ENCODE results near the gene CNFN. TPM values are rescaled to one million over a fixed set of nuclear protein-coding genes. Genes with fewer than 3 reads are reported as not detected.

The CNFN gene
- total and polyA plus RNA-seq, 2 donors, result 2.4 TPM; not detected in 1

GRCh38 chr19:42360787-42361544, 29.1 kb downstream of the CNFN start:
- no peaks in the 10 kb centered on the region for H3K4me1 ChIP-seq (ENCODE audit: insufficient read depth)
- DNase-seq (ENCODE audit: extremely low spot score), result no peak
- peaks cover 3% of the 10 kb centered on the region for H3K36me3 ChIP-seq (ENCODE audit: insufficient read depth)
- no peak overlapping the region for H3K4me3 ChIP-seq (ENCODE audit: low read depth, low read length)
- no peak overlapping the region for H3K27ac ChIP-seq (ENCODE audit: low read depth)
- WGBS, result 86% methylated on average over 16 of the region's 16 CpGs

- Histone ChIP-seq H3K36me3 (ENCODE audit: insufficient read depth) (peaks cover 1% of the 10 kb centered on the region), H3K27ac (ENCODE audit: low read depth) (no peak overlapping the region), H3K4me1 (ENCODE audit: insufficient read depth) (no peaks in the 10 kb centered on the region), H3K4me3 (ENCODE audit: low read depth, low read length) (no peak overlapping the region)
- no peak for DNase-seq (ENCODE audit: extremely low spot score)
- WGBS, result 93% methylated on average over 12 of the region's 12 CpGs
Observed at GRCh38 chr19:42357290-42357689, 32.8 kb downstream of the CNFN start.

GRCh38 chr19:42356686-42357085, 33.4 kb downstream of the CNFN start:
- H3K4me1 ChIP-seq (ENCODE audit: insufficient read depth), result no peaks in the 10 kb centered on the region
- H3K36me3 ChIP-seq (ENCODE audit: insufficient read depth), result peaks cover 1% of the 10 kb centered on the region
- 97% methylated on average over 15 of the region's 15 CpGs for WGBS
- no peak overlapping the region for H3K4me3 ChIP-seq (ENCODE audit: low read depth, low read length)
- no peak for DNase-seq (ENCODE audit: extremely low spot score)
- H3K27ac ChIP-seq (ENCODE audit: low read depth), result no peak overlapping the region

- Histone ChIP-seq H3K27ac (ENCODE audit: low read depth) (no peak overlapping the region), H3K36me3 (ENCODE audit: insufficient read depth) (peaks cover 1% of the 10 kb centered on the region), H3K4me3 (ENCODE audit: low read depth, low read length) (no peak overlapping the region), H3K4me1 (ENCODE audit: insufficient read depth) (no peaks in the 10 kb centered on the region)
- 97% methylated on average over 12 of the region's 12 CpGs for WGBS
- DNase-seq (ENCODE audit: extremely low spot score), result no peak
Observed at GRCh38 chr19:42355896-42356295, 34.2 kb downstream of the CNFN start.

- no peak overlapping the region for H3K27ac ChIP-seq (ENCODE audit: low read depth)
- no peaks in the 10 kb centered on the region for H3K4me1 ChIP-seq (ENCODE audit: insufficient read depth)
- H3K4me3 ChIP-seq (ENCODE audit: low read depth, low read length), result no peak overlapping the region
- peaks cover 1% of the 10 kb centered on the region for H3K36me3 ChIP-seq (ENCODE audit: insufficient read depth)
- WGBS, result 95% methylated on average over 29 of the region's 29 CpGs
- no peak for DNase-seq (ENCODE audit: extremely low spot score)
Observed at GRCh38 chr19:42353341-42354015, 36.6 kb downstream of the CNFN start.

GRCh38 chr19:42352301-42353259, 37.5 kb downstream of the CNFN start:
- Histone ChIP-seq H3K4me1 (ENCODE audit: insufficient read depth) (no peaks in the 10 kb centered on the region), H3K36me3 (ENCODE audit: insufficient read depth) (peaks cover 1% of the 10 kb centered on the region), H3K4me3 (ENCODE audit: low read depth, low read length) (no peak overlapping the region), H3K27ac (ENCODE audit: low read depth) (no peak overlapping the region)
- DNase-seq (ENCODE audit: extremely low spot score), result no peak
- 89% methylated on average over 31 of the region's 31 CpGs for WGBS

GRCh38 chr19:42351079-42351735, 38.9 kb downstream of the CNFN start:
- DNase-seq (ENCODE audit: extremely low spot score), result no peak
- no peak overlapping the region for H3K27ac ChIP-seq (ENCODE audit: low read depth)
- H3K4me3 ChIP-seq (ENCODE audit: low read depth, low read length), result no peak overlapping the region
- H3K4me1 ChIP-seq (ENCODE audit: insufficient read depth), result no peaks in the 10 kb centered on the region
- 90% methylated on average over 21 of the region's 21 CpGs for WGBS
- peaks cover 1% of the 10 kb centered on the region for H3K36me3 ChIP-seq (ENCODE audit: insufficient read depth)

- no peak for DNase-seq (ENCODE audit: extremely low spot score)
- WGBS, result 91% methylated on average over 3 of the region's 3 CpGs
- H3K4me1 ChIP-seq (ENCODE audit: insufficient read depth), result no peaks in the 10 kb centered on the region
- no peak overlapping the region for H3K27ac ChIP-seq (ENCODE audit: low read depth)
- no peak overlapping the region for H3K4me3 ChIP-seq (ENCODE audit: low read depth, low read length)
- H3K36me3 ChIP-seq (ENCODE audit: insufficient read depth), result peaks cover 1% of the 10 kb centered on the region
Observed at GRCh38 chr19:42350417-42350816, 39.7 kb downstream of the CNFN start.

GRCh38 chr19:42349378-42350107, 40.6 kb downstream of the CNFN start:
- 93% methylated on average over 14 of the region's 14 CpGs for WGBS
- peaks cover 3% of the 10 kb centered on the region for H3K36me3 ChIP-seq (ENCODE audit: insufficient read depth)
- no peak overlapping the region for H3K27ac ChIP-seq (ENCODE audit: low read depth)
- no peak overlapping the region for H3K4me3 ChIP-seq (ENCODE audit: low read depth, low read length)
- no peak for DNase-seq (ENCODE audit: extremely low spot score)
- H3K4me1 ChIP-seq (ENCODE audit: insufficient read depth), result no peaks in the 10 kb centered on the region

GRCh38 chr19:42348211-42348610, 41.9 kb downstream of the CNFN start:
- Histone ChIP-seq H3K36me3 (ENCODE audit: insufficient read depth) (peaks cover 3% of the 10 kb centered on the region), H3K27ac (ENCODE audit: low read depth) (no peak overlapping the region), H3K4me1 (ENCODE audit: insufficient read depth) (no peaks in the 10 kb centered on the region), H3K4me3 (ENCODE audit: low read depth, low read length) (no peak overlapping the region)
- 98% methylated on average over 14 of the region's 14 CpGs for WGBS
- DNase-seq (ENCODE audit: extremely low spot score), result no peak

GRCh38 chr19:42345191-42345812, 44.8 kb downstream of the CNFN start:
- Histone ChIP-seq H3K4me3 (ENCODE audit: low read depth, low read length) (no peak overlapping the region), H3K36me3 (ENCODE audit: insufficient read depth) (peaks cover 2% of the 10 kb centered on the region), H3K4me1 (ENCODE audit: insufficient read depth) (no peaks in the 10 kb centered on the region), H3K27ac (ENCODE audit: low read depth) (no peak overlapping the region)
- 88% methylated on average over 6 of the region's 6 CpGs for WGBS
- DNase-seq (ENCODE audit: extremely low spot score), result no peak

- peaks cover 2% of the 10 kb centered on the region for H3K36me3 ChIP-seq (ENCODE audit: insufficient read depth)
- no peak for DNase-seq (ENCODE audit: extremely low spot score)
- WGBS, result 88% methylated on average over 18 of the region's 18 CpGs
- H3K4me1 ChIP-seq (ENCODE audit: insufficient read depth), result no peaks in the 10 kb centered on the region
- H3K4me3 ChIP-seq (ENCODE audit: low read depth, low read length), result no peak overlapping the region
- no peak overlapping the region for H3K27ac ChIP-seq (ENCODE audit: low read depth)
Observed at GRCh38 chr19:42344336-42344893, 45.7 kb downstream of the CNFN start.
